GM23338 (cell line): ENCODE results near the gene SSBP2.

Source experiments
- CREB1 ChIP-seq: fragments of 250-450 bp; sonication (Bioruptor Pico); IDR thresholded peaks from 2 replicates; pipeline ENCODE4 v1.5.0; 2020; ENCODE audit warnings: low read depth, mild to moderate bottlenecking, moderate library complexity
- EZH2 ChIP-seq: fragments of 200-600 bp; sonication (generic); IDR thresholded peaks from one replicate; pipeline ENCODE4 v1.8.0; 2017; ENCODE audit warnings: antibody characterized with exemption, mild to moderate bottlenecking, low read depth; ENCODE audit not compliant: unreplicated experiment
- EZH2phosphoT487 ChIP-seq: fragments of 200-600 bp; sonication (generic); IDR thresholded peaks from one replicate; pipeline ENCODE4 v1.8.1; 2018; ENCODE audit warnings: antibody characterized with exemption; ENCODE audit not compliant: unreplicated experiment
- POLR2AphosphoS5 ChIP-seq: IDR thresholded peaks from 2 replicates; pipeline ENCODE4 v1.6.1; 2016; ENCODE audit warnings: antibody characterized with exemption, low read depth
- TF ChIP-seq, protein P1 (sequence below), 2 experiments: fragments of 200-600 bp in 1 of 2; sonication (generic) in 1 of 2; conservative IDR thresholded peaks; 2 replicates each; pipeline versions ENCODE4 v1.5.1 to v1.6.1; 2016 to 2017; ENCODE audit warnings: antibody characterized with exemption in 2 of 2, low read depth in 2 of 2, mild to moderate bottlenecking in 2 of 2, moderate library complexity in 1 of 2
- TF ChIP-seq, protein P2 (sequence below): IDR thresholded peaks from one replicate; pipeline ENCODE4 v1.6.1; 2018; ENCODE audit warnings: antibody characterized with exemption; ENCODE audit not compliant: unreplicated experiment
- TF ChIP-seq, protein P3 (sequence below): IDR thresholded peaks from 2 replicates; pipeline ENCODE4 v1.6.1; 2016; ENCODE audit warnings: antibody characterized with exemption

DNA sequence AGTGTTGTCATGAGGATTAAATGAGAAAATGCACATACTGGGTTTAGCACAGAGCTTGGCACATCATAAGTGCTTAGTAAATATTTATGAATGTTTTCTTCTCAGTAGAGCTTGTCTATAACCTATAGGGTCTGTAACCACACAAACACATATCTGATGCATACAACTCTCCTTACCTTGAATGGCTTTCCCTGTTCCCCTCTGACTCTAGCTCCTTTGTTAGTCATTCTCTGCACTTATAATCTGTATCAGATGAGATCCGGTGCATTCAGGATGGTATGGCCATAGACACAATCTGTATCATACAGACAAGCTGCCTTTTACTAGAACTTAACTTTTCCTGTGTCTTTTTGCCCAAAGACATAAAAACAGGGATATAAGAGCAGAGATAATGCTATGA is 11.1 kb upstream of the SSBP2 start:
- TF ChIP-seq, protein P1, sequence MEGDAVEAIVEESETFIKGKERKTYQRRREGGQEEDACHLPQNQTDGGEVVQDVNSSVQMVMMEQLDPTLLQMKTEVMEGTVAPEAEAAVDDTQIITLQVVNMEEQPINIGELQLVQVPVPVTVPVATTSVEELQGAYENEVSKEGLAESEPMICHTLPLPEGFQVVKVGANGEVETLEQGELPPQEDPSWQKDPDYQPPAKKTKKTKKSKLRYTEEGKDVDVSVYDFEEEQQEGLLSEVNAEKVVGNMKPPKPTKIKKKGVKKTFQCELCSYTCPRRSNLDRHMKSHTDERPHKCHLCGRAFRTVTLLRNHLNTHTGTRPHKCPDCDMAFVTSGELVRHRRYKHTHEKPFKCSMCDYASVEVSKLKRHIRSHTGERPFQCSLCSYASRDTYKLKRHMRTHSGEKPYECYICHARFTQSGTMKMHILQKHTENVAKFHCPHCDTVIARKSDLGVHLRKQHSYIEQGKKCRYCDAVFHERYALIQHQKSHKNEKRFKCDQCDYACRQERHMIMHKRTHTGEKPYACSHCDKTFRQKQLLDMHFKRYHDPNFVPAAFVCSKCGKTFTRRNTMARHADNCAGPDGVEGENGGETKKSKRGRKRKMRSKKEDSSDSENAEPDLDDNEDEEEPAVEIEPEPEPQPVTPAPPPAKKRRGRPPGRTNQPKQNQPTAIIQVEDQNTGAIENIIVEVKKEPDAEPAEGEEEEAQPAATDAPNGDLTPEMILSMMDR (conservative IDR thresholded peaks at IDR 0.05; ENCODE audit: low read depth in 2 of 2), result no peak
- TF ChIP-seq CREB1 (CRISPR knock-in tag) (no peak), POLR2AphosphoS5 (no peak), EZH2 (no peak), EZH2phosphoT487 (no peak)
- TF ChIP-seq, protein P2, sequence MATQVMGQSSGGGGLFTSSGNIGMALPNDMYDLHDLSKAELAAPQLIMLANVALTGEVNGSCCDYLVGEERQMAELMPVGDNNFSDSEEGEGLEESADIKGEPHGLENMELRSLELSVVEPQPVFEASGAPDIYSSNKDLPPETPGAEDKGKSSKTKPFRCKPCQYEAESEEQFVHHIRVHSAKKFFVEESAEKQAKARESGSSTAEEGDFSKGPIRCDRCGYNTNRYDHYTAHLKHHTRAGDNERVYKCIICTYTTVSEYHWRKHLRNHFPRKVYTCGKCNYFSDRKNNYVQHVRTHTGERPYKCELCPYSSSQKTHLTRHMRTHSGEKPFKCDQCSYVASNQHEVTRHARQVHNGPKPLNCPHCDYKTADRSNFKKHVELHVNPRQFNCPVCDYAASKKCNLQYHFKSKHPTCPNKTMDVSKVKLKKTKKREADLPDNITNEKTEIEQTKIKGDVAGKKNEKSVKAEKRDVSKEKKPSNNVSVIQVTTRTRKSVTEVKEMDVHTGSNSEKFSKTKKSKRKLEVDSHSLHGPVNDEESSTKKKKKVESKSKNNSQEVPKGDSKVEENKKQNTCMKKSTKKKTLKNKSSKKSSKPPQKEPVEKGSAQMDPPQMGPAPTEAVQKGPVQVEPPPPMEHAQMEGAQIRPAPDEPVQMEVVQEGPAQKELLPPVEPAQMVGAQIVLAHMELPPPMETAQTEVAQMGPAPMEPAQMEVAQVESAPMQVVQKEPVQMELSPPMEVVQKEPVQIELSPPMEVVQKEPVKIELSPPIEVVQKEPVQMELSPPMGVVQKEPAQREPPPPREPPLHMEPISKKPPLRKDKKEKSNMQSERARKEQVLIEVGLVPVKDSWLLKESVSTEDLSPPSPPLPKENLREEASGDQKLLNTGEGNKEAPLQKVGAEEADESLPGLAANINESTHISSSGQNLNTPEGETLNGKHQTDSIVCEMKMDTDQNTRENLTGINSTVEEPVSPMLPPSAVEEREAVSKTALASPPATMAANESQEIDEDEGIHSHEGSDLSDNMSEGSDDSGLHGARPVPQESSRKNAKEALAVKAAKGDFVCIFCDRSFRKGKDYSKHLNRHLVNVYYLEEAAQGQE, result no peak
- TF ChIP-seq, protein P3, sequence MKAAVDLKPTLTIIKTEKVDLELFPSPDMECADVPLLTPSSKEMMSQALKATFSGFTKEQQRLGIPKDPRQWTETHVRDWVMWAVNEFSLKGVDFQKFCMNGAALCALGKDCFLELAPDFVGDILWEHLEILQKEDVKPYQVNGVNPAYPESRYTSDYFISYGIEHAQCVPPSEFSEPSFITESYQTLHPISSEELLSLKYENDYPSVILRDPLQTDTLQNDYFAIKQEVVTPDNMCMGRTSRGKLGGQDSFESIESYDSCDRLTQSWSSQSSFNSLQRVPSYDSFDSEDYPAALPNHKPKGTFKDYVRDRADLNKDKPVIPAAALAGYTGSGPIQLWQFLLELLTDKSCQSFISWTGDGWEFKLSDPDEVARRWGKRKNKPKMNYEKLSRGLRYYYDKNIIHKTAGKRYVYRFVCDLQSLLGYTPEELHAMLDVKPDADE, result no peak
